ENCODE measurements around the gene ATOH8. TPM values are rescaled to one million over a fixed set of nuclear protein-coding genes. Genes with fewer than 3 reads are reported as not detected.

The ATOH8 gene
- total RNA-seq, 1 donor from 2014 or later = not detected

- ChIA-PET CTCF (interaction anchor here (0.7 kb wide), 2 partner anchors 79 to 80 kb away, joined by 3 to 4 read pairs; no protein-coding TSS in a partner anchor), POLR2A (no interaction called here)
- Mint-ChIP-seq H3K27ac (no peak overlapping the region), H3K36me3 (ENCODE audit: low read depth) (no peaks in the 10 kb centered on the region), H3K9me3 (no peaks in the 10 kb centered on the region), H3K27me3 (peaks cover 19% of the 10 kb centered on the region), H3K4me1 (peaks cover 2% of the 10 kb centered on the region), H3K4me3 (no peak overlapping the region)
- intact Hi-C loops (cut with micrococcal nuclease) = no loop called here
- ATAC-seq (ENCODE audit: low read depth) (no peak), DNase-seq (no peak)
- TF ChIP-seq CTCF (IDR thresholded peaks at IDR 0.05) = no peak
These were observed 20.4 kb upstream of the ATOH8 start for GRCh38 chr2:85733121-85733960.

- ATAC-seq (ENCODE audit: low read depth) (no peak), DNase-seq (no peak)
- CTCF ChIA-PET = no interaction called here
- no peaks in the 10 kb centered on the region for H3K36me3 Mint-ChIP-seq (ENCODE audit: low read depth)
- peaks cover 17% of the 10 kb centered on the region for H3K27me3 Mint-ChIP-seq
- no peaks in the 10 kb centered on the region for H3K9me3 Mint-ChIP-seq
- no peak overlapping the region for H3K4me3 Mint-ChIP-seq
- intact Hi-C loops (cut with micrococcal nuclease) = no loop called here
- no peak overlapping the region for H3K27ac Mint-ChIP-seq
- no peak for TF ChIP-seq CTCF (IDR thresholded peaks at IDR 0.05)
- no peaks in the 10 kb centered on the region for H3K4me1 Mint-ChIP-seq
- POLR2A ChIA-PET = no interaction called here
These were observed 19.8 kb upstream of the ATOH8 start for GRCh38 chr2:85734015-85734414.

- no peak overlapping the region for H3K27ac Mint-ChIP-seq
- ChIA-PET CTCF (no interaction called here), POLR2A (no interaction called here)
- no peak for ATAC-seq (ENCODE audit: low read depth)
- H3K36me3 Mint-ChIP-seq (ENCODE audit: low read depth) = no peaks in the 10 kb centered on the region
- H3K4me1 Mint-ChIP-seq = no peaks in the 10 kb centered on the region
- no peak for TF ChIP-seq CTCF (IDR thresholded peaks at IDR 0.05)
- no peak overlapping the region for H3K4me3 Mint-ChIP-seq
- no peak for DNase-seq
- H3K9me3 Mint-ChIP-seq = no peaks in the 10 kb centered on the region
- intact Hi-C loops (cut with micrococcal nuclease) = no loop called here
- H3K27me3 Mint-ChIP-seq = peaks cover 18% of the 10 kb centered on the region
These were observed 18.7 kb upstream of the ATOH8 start for GRCh38 chr2:85734942-85735608.

GRCh38 chr2:85735691-85736090 lies 18.1 kb upstream of the ATOH8 start:
- ChIA-PET CTCF (no interaction called here), POLR2A (no interaction called here)
- H3K4me3 Mint-ChIP-seq = no peak overlapping the region
- intact Hi-C loops (cut with micrococcal nuclease) = no loop called here
- H3K9me3 Mint-ChIP-seq = no peaks in the 10 kb centered on the region
- no peak overlapping the region for H3K27ac Mint-ChIP-seq
- no peaks in the 10 kb centered on the region for H3K4me1 Mint-ChIP-seq
- H3K36me3 Mint-ChIP-seq (ENCODE audit: low read depth) = no peaks in the 10 kb centered on the region
- no peak for TF ChIP-seq CTCF (IDR thresholded peaks at IDR 0.05)
- DNase-seq = no peak
- no peak for ATAC-seq (ENCODE audit: low read depth)
- H3K27me3 Mint-ChIP-seq = peaks cover 19% of the 10 kb centered on the region
